Muscle layer of colon (tissue), 2 donors: ENCODE results near the gene ARHGEF38.

Source experiments
- H3K27ac ChIP-seq: one replicate; pipeline ENCODE4 v1.7.0; 2013; ENCODE audit warnings: low read depth, mild to moderate bottlenecking, low read length, moderate library complexity
- H3K27me3 ChIP-seq, 2 donors: one replicate each; pipeline ENCODE4 v1.7.0; 2013; ENCODE audit warnings: low read length in 2 of 2, mild to moderate bottlenecking in 2 of 2; ENCODE audit not compliant: insufficient read depth in 2 of 2, control insufficient read depth in 1 of 2
- H3K36me3 ChIP-seq: one replicate; pipeline ENCODE4 v1.7.0; 2013; ENCODE audit warnings: mild to moderate bottlenecking, low read length; ENCODE audit not compliant: insufficient read depth
- H3K4me1 ChIP-seq: one replicate; pipeline ENCODE4 v1.7.0; 2013; ENCODE audit warnings: mild to moderate bottlenecking, low read length; ENCODE audit not compliant: insufficient read depth
- H3K4me3 ChIP-seq, 2 donors: one replicate each; pipeline ENCODE4 v1.7.0; 2013; ENCODE audit warnings: low read length in 2 of 2, low read depth in 1 of 2, mild to moderate bottlenecking in 1 of 2, moderate library complexity in 1 of 2
- H3K9ac ChIP-seq: one replicate; pipeline ENCODE4 v1.7.0; 2013; ENCODE audit warnings: low read length
- H3K9me3 ChIP-seq: one replicate; pipeline ENCODE4 v1.7.0; 2013; ENCODE audit warnings: mild to moderate bottlenecking, low read length
- donor health status: abdominal sarcoma.
- donor health status: Adenocarcinoma of cecum.

Gene ARHGEF38

GRCh38 chr4:105619188-105619931 is 66.9 kb downstream of the ARHGEF38 start:
- no peak overlapping the region for H3K4me3 ChIP-seq
- H3K9ac ChIP-seq, result no peak overlapping the region
- no peaks in the 10 kb centered on the region for H3K27me3 ChIP-seq
- no peaks in the 10 kb centered on the region for H3K4me1 ChIP-seq
- no peak overlapping the region for H3K27ac ChIP-seq
- H3K9me3 ChIP-seq, result no peaks in the 10 kb centered on the region
- H3K36me3 ChIP-seq, result no peaks in the 10 kb centered on the region

- no peak overlapping the region for H3K4me3 ChIP-seq
- no peaks in the 10 kb centered on the region for H3K36me3 ChIP-seq
- H3K4me1 ChIP-seq, result no peaks in the 10 kb centered on the region
- no peaks in the 10 kb centered on the region for H3K9me3 ChIP-seq
- no peak overlapping the region for H3K9ac ChIP-seq
- no peaks in the 10 kb centered on the region for H3K27me3 ChIP-seq
- H3K27ac ChIP-seq, result no peak overlapping the region
Observed at GRCh38 chr4:105620640-105621323, 68.4 kb downstream of the ARHGEF38 start.

- no peak overlapping the region for H3K27ac ChIP-seq
- no peaks in the 10 kb centered on the region for H3K9me3 ChIP-seq
- no peaks in the 10 kb centered on the region for H3K4me1 ChIP-seq
Observed at GRCh38 chr4:105622269-105622668, 69.8 kb downstream of the ARHGEF38 start.

GRCh38 chr4:105623099-105623498 is 70.7 kb downstream of the ARHGEF38 start:
- H3K36me3 ChIP-seq, result no peaks in the 10 kb centered on the region
- no peaks in the 10 kb centered on the region for H3K4me1 ChIP-seq
- no peak overlapping the region for H3K4me3 ChIP-seq
- no peak overlapping the region for H3K27ac ChIP-seq
- no peaks in the 10 kb centered on the region for H3K27me3 ChIP-seq
- H3K9me3 ChIP-seq, result no peaks in the 10 kb centered on the region
- no peak overlapping the region for H3K9ac ChIP-seq

More at GRCh38 chr4:105622269-105622668, 69.8 kb downstream of the ARHGEF38 start:
- no peaks in the 10 kb centered on the region for H3K27me3 ChIP-seq
- H3K36me3 ChIP-seq, result no peaks in the 10 kb centered on the region
- no peak overlapping the region for H3K4me3 ChIP-seq
- no peak overlapping the region for H3K9ac ChIP-seq

- H3K27ac ChIP-seq, result no peak overlapping the region
- H3K9ac ChIP-seq, result no peak overlapping the region
- H3K27me3 ChIP-seq, result no peaks in the 10 kb centered on the region
- H3K4me1 ChIP-seq, result no peaks in the 10 kb centered on the region
- H3K36me3 ChIP-seq, result no peaks in the 10 kb centered on the region
- H3K4me3 ChIP-seq, result no peak overlapping the region
- no peaks in the 10 kb centered on the region for H3K9me3 ChIP-seq
Observed at GRCh38 chr4:105624530-105624929, 72.1 kb downstream of the ARHGEF38 start.

GRCh38 chr4:105625214-105625613 is 72.8 kb downstream of the ARHGEF38 start:
- H3K36me3 ChIP-seq, result no peaks in the 10 kb centered on the region
- no peak overlapping the region for H3K9ac ChIP-seq
- H3K9me3 ChIP-seq, result no peaks in the 10 kb centered on the region

GRCh38 chr4:105626846-105627245 is 74.4 kb downstream of the ARHGEF38 start:
- no peak overlapping the region for H3K9ac ChIP-seq
- H3K9me3 ChIP-seq, result no peaks in the 10 kb centered on the region
- no peak overlapping the region for H3K27ac ChIP-seq
- H3K4me3 ChIP-seq, result no peak overlapping the region
- H3K27me3 ChIP-seq, result no peaks in the 10 kb centered on the region
- no peaks in the 10 kb centered on the region for H3K36me3 ChIP-seq
- peaks cover 10% of the 10 kb centered on the region for H3K4me1 ChIP-seq

More at GRCh38 chr4:105625214-105625613, 72.8 kb downstream of the ARHGEF38 start:
- no peaks in the 10 kb centered on the region for H3K4me1 ChIP-seq
- no peak overlapping the region for H3K27ac ChIP-seq
- H3K27me3 ChIP-seq, result no peaks in the 10 kb centered on the region
- no peak overlapping the region for H3K4me3 ChIP-seq

- Histone ChIP-seq H3K9me3 (no peaks in the 10 kb centered on the region), H3K4me1 (peaks cover 10% of the 10 kb centered on the region), H3K27me3 (no peaks in the 10 kb centered on the region), H3K36me3 (no peaks in the 10 kb centered on the region), H3K4me3 (no peak overlapping the region), H3K27ac (no peak overlapping the region), H3K9ac (no peak overlapping the region)
Observed at GRCh38 chr4:105627620-105628019, 75.2 kb downstream of the ARHGEF38 start.

- Histone ChIP-seq H3K27me3 (no peaks in the 10 kb centered on the region), H3K9ac (no peak overlapping the region), H3K27ac (no peak overlapping the region), H3K4me1 (peaks cover 18% of the 10 kb centered on the region), H3K36me3 (no peaks in the 10 kb centered on the region), H3K9me3 (no peaks in the 10 kb centered on the region), H3K4me3 (no peak overlapping the region)
Observed at GRCh38 chr4:105630670-105631655, 78.5 kb downstream of the ARHGEF38 start.

- Histone ChIP-seq H3K36me3 (no peaks in the 10 kb centered on the region), H3K27ac (no peak overlapping the region), H3K4me3 (no peak overlapping the region), H3K27me3 (no peaks in the 10 kb centered on the region), H3K9me3 (no peaks in the 10 kb centered on the region), H3K4me1 (peaks cover 18% of the 10 kb centered on the region), H3K9ac (no peak overlapping the region)
Observed at GRCh38 chr4:105631818-105632400, 79.5 kb downstream of the ARHGEF38 start.

- no peak overlapping the region for H3K9ac ChIP-seq
- no peaks in the 10 kb centered on the region for H3K9me3 ChIP-seq
- no peaks in the 10 kb centered on the region for H3K27me3 ChIP-seq
- no peaks in the 10 kb centered on the region for H3K36me3 ChIP-seq
- H3K27ac ChIP-seq, result no peak overlapping the region
- H3K4me1 ChIP-seq, result peaks cover 22% of the 10 kb centered on the region
- H3K4me3 ChIP-seq, result no peak overlapping the region
Observed at GRCh38 chr4:105632599-105632998, 80.2 kb downstream of the ARHGEF38 start.
